ENCODE results near the gene CHSY3.

The CHSY3 gene

GRCh38 chr5:130138406-130139045 is 234.3 kb downstream of the CHSY3 start:
- H3K27me3 ChIP-seq (ENCODE audit: control insufficient read depth, low read length) = no peaks in the 10 kb centered on the region
- H3F3A ChIP-seq (ENCODE audit: control insufficient read depth, insufficient read depth) = no peaks in the 10 kb centered on the region
- TF ChIP-seq EZH2phosphoT487 (IDR thresholded peaks at IDR 0.05; ENCODE audit: borderline replicate concordance, low read length) = no peak
- TF ChIP-seq, protein P1, sequence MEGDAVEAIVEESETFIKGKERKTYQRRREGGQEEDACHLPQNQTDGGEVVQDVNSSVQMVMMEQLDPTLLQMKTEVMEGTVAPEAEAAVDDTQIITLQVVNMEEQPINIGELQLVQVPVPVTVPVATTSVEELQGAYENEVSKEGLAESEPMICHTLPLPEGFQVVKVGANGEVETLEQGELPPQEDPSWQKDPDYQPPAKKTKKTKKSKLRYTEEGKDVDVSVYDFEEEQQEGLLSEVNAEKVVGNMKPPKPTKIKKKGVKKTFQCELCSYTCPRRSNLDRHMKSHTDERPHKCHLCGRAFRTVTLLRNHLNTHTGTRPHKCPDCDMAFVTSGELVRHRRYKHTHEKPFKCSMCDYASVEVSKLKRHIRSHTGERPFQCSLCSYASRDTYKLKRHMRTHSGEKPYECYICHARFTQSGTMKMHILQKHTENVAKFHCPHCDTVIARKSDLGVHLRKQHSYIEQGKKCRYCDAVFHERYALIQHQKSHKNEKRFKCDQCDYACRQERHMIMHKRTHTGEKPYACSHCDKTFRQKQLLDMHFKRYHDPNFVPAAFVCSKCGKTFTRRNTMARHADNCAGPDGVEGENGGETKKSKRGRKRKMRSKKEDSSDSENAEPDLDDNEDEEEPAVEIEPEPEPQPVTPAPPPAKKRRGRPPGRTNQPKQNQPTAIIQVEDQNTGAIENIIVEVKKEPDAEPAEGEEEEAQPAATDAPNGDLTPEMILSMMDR (IDR thresholded peaks at IDR 0.05; ENCODE audit: low read depth, low read length, poor library complexity, severe bottlenecking) = no peak
- H3K36me3 ChIP-seq (ENCODE audit: control insufficient read depth, low read length) = no peaks in the 10 kb centered on the region
- no peaks in the 10 kb centered on the region for H3K9me2 ChIP-seq (replicated peaks; ENCODE audit: control insufficient read depth, low read length)
- no peaks in the 10 kb centered on the region for H3K4me1 ChIP-seq (ENCODE audit: control insufficient read depth, low read length)
- H3K27ac ChIP-seq (ENCODE audit: low read depth, low read length) = no peak overlapping the region
- no peaks in the 10 kb centered on the region for H3K9me3 ChIP-seq (ENCODE audit: control insufficient read depth, insufficient read depth, low read length)
- H3K4me2 ChIP-seq (ENCODE audit: low read length) = no peak overlapping the region
- no peaks in the 10 kb centered on the region for H4K20me1 ChIP-seq (ENCODE audit: control insufficient read depth, insufficient read depth, low read depth, low read length)
- H3K79me2 ChIP-seq (ENCODE audit: control insufficient read depth, low read length) = no peaks in the 10 kb centered on the region
- no peak overlapping the region for H3K4me3 ChIP-seq (ENCODE audit: low read length)

- H3K9me3 ChIP-seq (ENCODE audit: control insufficient read depth, insufficient read depth, low read length) = no peaks in the 10 kb centered on the region
- no peak overlapping the region for H3K4me3 ChIP-seq (ENCODE audit: low read length)
- H3K4me2 ChIP-seq (ENCODE audit: low read length) = no peak overlapping the region
- TF ChIP-seq, protein P1 (IDR thresholded peaks at IDR 0.05; ENCODE audit: low read depth, low read length, poor library complexity, severe bottlenecking) = peak; percentile 53
- TF ChIP-seq EZH2phosphoT487 (IDR thresholded peaks at IDR 0.05; ENCODE audit: borderline replicate concordance, low read length) = no peak
- no peaks in the 10 kb centered on the region for H3F3A ChIP-seq (ENCODE audit: control insufficient read depth, insufficient read depth)
- H3K27me3 ChIP-seq (ENCODE audit: control insufficient read depth, low read length) = no peaks in the 10 kb centered on the region
- no peaks in the 10 kb centered on the region for H4K20me1 ChIP-seq (ENCODE audit: control insufficient read depth, insufficient read depth, low read depth, low read length)
- no peak overlapping the region for H3K27ac ChIP-seq (ENCODE audit: low read depth, low read length)
- no peaks in the 10 kb centered on the region for H3K79me2 ChIP-seq (ENCODE audit: control insufficient read depth, low read length)
- no peaks in the 10 kb centered on the region for H3K4me1 ChIP-seq (ENCODE audit: control insufficient read depth, low read length)
- H3K36me3 ChIP-seq (ENCODE audit: control insufficient read depth, low read length) = no peaks in the 10 kb centered on the region
- no peaks in the 10 kb centered on the region for H3K9me2 ChIP-seq (replicated peaks; ENCODE audit: control insufficient read depth, low read length)
These were observed 237.5 kb downstream of the CHSY3 start for GRCh38 chr5:130141659-130142320.

GRCh38 chr5:130151239-130151638 is 247.0 kb downstream of the CHSY3 start:
- Histone ChIP-seq H3K9me2 (replicated peaks; ENCODE audit: control insufficient read depth, low read length) (no peaks in the 10 kb centered on the region), H3K4me3 (ENCODE audit: low read length) (no peak overlapping the region), H3K27ac (ENCODE audit: low read depth, low read length) (no peak overlapping the region), H3K9me3 (ENCODE audit: control insufficient read depth, insufficient read depth, low read length) (no peaks in the 10 kb centered on the region), H3K4me1 (ENCODE audit: control insufficient read depth, low read length) (no peaks in the 10 kb centered on the region), H4K20me1 (ENCODE audit: control insufficient read depth, insufficient read depth, low read depth, low read length) (no peaks in the 10 kb centered on the region), H3K79me2 (ENCODE audit: control insufficient read depth, low read length) (no peaks in the 10 kb centered on the region), H3K27me3 (ENCODE audit: control insufficient read depth, low read length) (no peaks in the 10 kb centered on the region), H3K36me3 (ENCODE audit: control insufficient read depth, low read length) (no peaks in the 10 kb centered on the region), H3F3A (ENCODE audit: control insufficient read depth, insufficient read depth) (no peaks in the 10 kb centered on the region), H3K4me2 (ENCODE audit: low read length) (no peak overlapping the region)
- TF ChIP-seq, protein P1 (IDR thresholded peaks at IDR 0.05; ENCODE audit: low read depth, low read length, poor library complexity, severe bottlenecking) = no peak
- no peak for TF ChIP-seq EZH2phosphoT487 (IDR thresholded peaks at IDR 0.05; ENCODE audit: borderline replicate concordance, low read length)
